GM06990 (cell line): ENCODE data around the gene CXCR4.
"Not testable (repeated sequence)": the region's sequence is repeated elsewhere in the genome, so short reads cannot be mapped to it uniquely, and the experiment has no call there.

ENCODE experiments used
- DNase-seq: peaks from one replicate; pipeline ENCODE4 v3.0.0-alpha.2; 2011; ENCODE audit not compliant: insufficient read length; ENCODE audit errors: extremely low read depth
- H3K27me3 ChIP-seq: replicated peaks from 2 replicates; pipeline ENCODE4 v1.6.0; 2011; ENCODE audit warnings: low read length; ENCODE audit not compliant: control insufficient read depth, insufficient read depth
- H3K36me3 ChIP-seq: 2 replicates; pipeline ENCODE4 v1.5.1; 2011; ENCODE audit warnings: low read length; ENCODE audit not compliant: control insufficient read depth, insufficient read depth
- H3K4me3 ChIP-seq: replicated peaks from 2 replicates; pipeline ENCODE4 v1.5.1; 2011; ENCODE audit warnings: low read depth, mild to moderate bottlenecking, control low read depth, low read length
- CTCF ChIP-seq: IDR thresholded peaks from 2 replicates; pipeline ENCODE4 v1.5.1; 2011; ENCODE audit warnings: low read length, control low read depth, mild to moderate bottlenecking, inconsistent platforms; ENCODE audit not compliant: insufficient read depth, poor library complexity, severe bottlenecking

CXCR4 gene

GRCh38 chr2:136075476-136075875 is 42.5 kb downstream of the CXCR4 start:
- no peak for TF ChIP-seq CTCF
- H3K4me3 ChIP-seq = no peak overlapping the region
- H3K27me3 ChIP-seq = no peaks in the 10 kb centered on the region
- H3K36me3 ChIP-seq = no peaks in the 10 kb centered on the region
- DNase-seq = no peak

GRCh38 chr2:136072621-136073020 is 45.3 kb downstream of the CXCR4 start:
- TF ChIP-seq CTCF = no peak
- no peak overlapping the region for H3K4me3 ChIP-seq
- no peaks in the 10 kb centered on the region for H3K36me3 ChIP-seq
- no peak for DNase-seq
- H3K27me3 ChIP-seq = no peaks in the 10 kb centered on the region

- H3K27me3 ChIP-seq, H3K36me3 ChIP-seq, H3K4me3 ChIP-seq, DNase-seq: not testable (repeated sequence)
Measured at GRCh38 chr2:136071887-136072286, 46.1 kb downstream of the CXCR4 start.

GRCh38 chr2:136070913-136071312 is 47.0 kb downstream of the CXCR4 start:
- no peaks in the 10 kb centered on the region for H3K36me3 ChIP-seq
- no peaks in the 10 kb centered on the region for H3K27me3 ChIP-seq
- no peak overlapping the region for H3K4me3 ChIP-seq
- TF ChIP-seq CTCF = no peak
- DNase-seq = no peak

GRCh38 chr2:136069773-136070172 is 48.2 kb downstream of the CXCR4 start:
- no peak for TF ChIP-seq CTCF
- H3K27me3 ChIP-seq = no peaks in the 10 kb centered on the region
- H3K4me3 ChIP-seq = no peak overlapping the region
- no peaks in the 10 kb centered on the region for H3K36me3 ChIP-seq
- no peak for DNase-seq

GRCh38 chr2:136068581-136069227 is 49.2 kb downstream of the CXCR4 start:
- H3K36me3 ChIP-seq = no peaks in the 10 kb centered on the region
- no peaks in the 10 kb centered on the region for H3K27me3 ChIP-seq
- no peak for DNase-seq
- TF ChIP-seq CTCF = no peak
- no peak overlapping the region for H3K4me3 ChIP-seq
